Measurements from ENCODE around the gene DOP1A. TPM values are rescaled to one million over a fixed set of nuclear protein-coding genes. Genes with fewer than 3 reads are reported as not detected.

Gene DOP1A
- total RNA-seq, 4 donors from 2014 or later = 44.8 to 118 (median 53.5) TPM

DNA sequence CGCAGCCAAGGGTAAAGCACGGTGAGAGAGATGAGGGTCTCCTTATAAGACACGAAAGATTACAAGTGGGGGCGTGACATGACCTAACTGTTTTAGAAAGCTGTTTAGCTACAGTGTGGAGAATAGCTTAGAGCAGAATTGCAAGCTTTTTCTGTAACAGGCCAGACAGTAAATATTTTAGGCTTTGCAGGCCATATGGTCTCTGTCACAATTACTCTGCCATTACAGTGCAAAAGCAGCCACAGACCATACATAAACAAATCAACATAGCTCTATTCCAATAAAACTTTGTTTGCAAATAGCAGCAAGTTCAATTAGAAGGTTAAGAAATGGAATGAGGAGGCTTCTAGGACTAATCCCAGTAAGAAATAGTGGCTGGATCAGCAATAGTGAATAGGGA, 108.8 kb downstream of the DOP1A start:
- Histone ChIP-seq H3K9me3 (no peaks in the 10 kb centered on the region), H3K27me3 (no peaks in the 10 kb centered on the region), H3K4me1 (no peaks in the 10 kb centered on the region), H3K27ac (no peak overlapping the region), H3K4me3 (no peak overlapping the region), H3K36me3 (peaks cover 84% of the 10 kb centered on the region)
- no peak for TF ChIP-seq EP300 (IDR thresholded peaks at IDR 0.05)
- TF ChIP-seq POLR2A (IDR thresholded peaks at IDR 0.05) = no peak
- TF ChIP-seq POLR2AphosphoS5 (IDR thresholded peaks at IDR 0.05) = no peak
- TF ChIP-seq, protein P1, sequence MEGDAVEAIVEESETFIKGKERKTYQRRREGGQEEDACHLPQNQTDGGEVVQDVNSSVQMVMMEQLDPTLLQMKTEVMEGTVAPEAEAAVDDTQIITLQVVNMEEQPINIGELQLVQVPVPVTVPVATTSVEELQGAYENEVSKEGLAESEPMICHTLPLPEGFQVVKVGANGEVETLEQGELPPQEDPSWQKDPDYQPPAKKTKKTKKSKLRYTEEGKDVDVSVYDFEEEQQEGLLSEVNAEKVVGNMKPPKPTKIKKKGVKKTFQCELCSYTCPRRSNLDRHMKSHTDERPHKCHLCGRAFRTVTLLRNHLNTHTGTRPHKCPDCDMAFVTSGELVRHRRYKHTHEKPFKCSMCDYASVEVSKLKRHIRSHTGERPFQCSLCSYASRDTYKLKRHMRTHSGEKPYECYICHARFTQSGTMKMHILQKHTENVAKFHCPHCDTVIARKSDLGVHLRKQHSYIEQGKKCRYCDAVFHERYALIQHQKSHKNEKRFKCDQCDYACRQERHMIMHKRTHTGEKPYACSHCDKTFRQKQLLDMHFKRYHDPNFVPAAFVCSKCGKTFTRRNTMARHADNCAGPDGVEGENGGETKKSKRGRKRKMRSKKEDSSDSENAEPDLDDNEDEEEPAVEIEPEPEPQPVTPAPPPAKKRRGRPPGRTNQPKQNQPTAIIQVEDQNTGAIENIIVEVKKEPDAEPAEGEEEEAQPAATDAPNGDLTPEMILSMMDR (IDR thresholded peaks at IDR 0.05) = no peak
- 96% methylated on average over 4 of the region's 4 CpGs for WGBS
- no peak for DNase-seq (ENCODE audit: low spot score in 2 of 2)

GRCh38 chr6:83180426-83180950, 113.0 kb downstream of the DOP1A start:
- H3K9me3 ChIP-seq = no peaks in the 10 kb centered on the region
- peaks cover 83% of the 10 kb centered on the region for H3K36me3 ChIP-seq
- no peak for TF ChIP-seq POLR2AphosphoS5 (IDR thresholded peaks at IDR 0.05)
- TF ChIP-seq, protein P1 (IDR thresholded peaks at IDR 0.05) = no peak
- no peak for TF ChIP-seq POLR2A (IDR thresholded peaks at IDR 0.05)
- TF ChIP-seq EP300 (IDR thresholded peaks at IDR 0.05) = no peak

GRCh38 chr6:83182114-83182513, 114.6 kb downstream of the DOP1A start:
- Histone ChIP-seq H3K27ac (no peak overlapping the region), H3K27me3 (no peaks in the 10 kb centered on the region), H3K4me1 (no peaks in the 10 kb centered on the region), H3K9me3 (no peaks in the 10 kb centered on the region), H3K36me3 (peaks cover 80% of the 10 kb centered on the region), H3K4me3 (no peak overlapping the region)
- no peak for DNase-seq (ENCODE audit: low spot score in 2 of 2)
- 79% methylated on average over 1 of the region's 1 CpG for WGBS
- TF ChIP-seq EP300 (IDR thresholded peaks at IDR 0.05) = no peak
- TF ChIP-seq, protein P1 (IDR thresholded peaks at IDR 0.05) = no peak
- no peak for TF ChIP-seq POLR2AphosphoS5 (IDR thresholded peaks at IDR 0.05)
- TF ChIP-seq POLR2A (IDR thresholded peaks at IDR 0.05) = no peak

More at GRCh38 chr6:83180426-83180950, 113.0 kb downstream of the DOP1A start:
- no peak for DNase-seq (ENCODE audit: low spot score in 2 of 2)
- Histone ChIP-seq H3K27ac (no peak overlapping the region), H3K4me3 (no peak overlapping the region), H3K4me1 (no peaks in the 10 kb centered on the region), H3K27me3 (no peaks in the 10 kb centered on the region)

GRCh38 chr6:83183082-83183828, 115.8 kb downstream of the DOP1A start:
- no peak for TF ChIP-seq POLR2A (IDR thresholded peaks at IDR 0.05)
- TF ChIP-seq, protein P1 (IDR thresholded peaks at IDR 0.05) = no peak
- TF ChIP-seq EP300 (IDR thresholded peaks at IDR 0.05) = no peak
- TF ChIP-seq POLR2AphosphoS5 (IDR thresholded peaks at IDR 0.05) = no peak
- H3K27ac ChIP-seq = no peak overlapping the region
- H3K9me3 ChIP-seq = no peaks in the 10 kb centered on the region
- no peak overlapping the region for H3K4me3 ChIP-seq
- WGBS = 86% methylated on average over 9 of the region's 9 CpGs
- H3K27me3 ChIP-seq = no peaks in the 10 kb centered on the region
- no peak for DNase-seq (ENCODE audit: low spot score in 2 of 2)
- H3K4me1 ChIP-seq = no peaks in the 10 kb centered on the region
- peaks cover 74% of the 10 kb centered on the region for H3K36me3 ChIP-seq

DNA sequence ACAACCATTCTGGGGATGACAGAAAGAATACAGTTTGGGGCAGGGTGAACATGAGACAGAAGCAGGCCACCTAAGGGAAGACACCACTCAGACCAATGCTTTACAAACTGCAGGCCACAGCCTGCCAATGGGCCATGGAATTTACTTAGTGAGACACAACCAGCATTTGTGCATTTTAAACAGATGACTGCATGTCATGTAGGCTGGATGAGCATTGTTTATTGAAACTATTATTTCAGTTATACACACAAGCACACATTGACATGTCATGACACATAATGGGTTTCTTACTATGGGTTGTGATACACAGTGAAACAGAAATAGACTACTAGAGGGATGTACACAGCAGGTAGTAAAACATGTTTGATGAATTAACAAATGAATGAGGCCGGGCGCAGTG, 117.6 kb downstream of the DOP1A start:
- Histone ChIP-seq H3K9me3 (no peaks in the 10 kb centered on the region), H3K4me1 (no peaks in the 10 kb centered on the region), H3K36me3 (peaks cover 60% of the 10 kb centered on the region), H3K27ac (no peak overlapping the region), H3K4me3 (no peak overlapping the region), H3K27me3 (no peaks in the 10 kb centered on the region)
- DNase-seq (ENCODE audit: low spot score in 2 of 2) = no peak
- no peak for TF ChIP-seq EP300 (IDR thresholded peaks at IDR 0.05)
- no peak for TF ChIP-seq POLR2AphosphoS5 (IDR thresholded peaks at IDR 0.05)
- 92% methylated on average over 2 of the region's 2 CpGs for WGBS
